ENCODE results near the gene NOL7. TPM values are rescaled to one million over a fixed set of nuclear protein-coding genes. Genes with fewer than 3 reads are reported as not detected.

The NOL7 gene
- total and polyA plus RNA-seq, 2 donors (not counting 3 experiments of a cell fraction or from before 2014, with no cell fraction given): 36.3 to 80.0 TPM

DNA sequence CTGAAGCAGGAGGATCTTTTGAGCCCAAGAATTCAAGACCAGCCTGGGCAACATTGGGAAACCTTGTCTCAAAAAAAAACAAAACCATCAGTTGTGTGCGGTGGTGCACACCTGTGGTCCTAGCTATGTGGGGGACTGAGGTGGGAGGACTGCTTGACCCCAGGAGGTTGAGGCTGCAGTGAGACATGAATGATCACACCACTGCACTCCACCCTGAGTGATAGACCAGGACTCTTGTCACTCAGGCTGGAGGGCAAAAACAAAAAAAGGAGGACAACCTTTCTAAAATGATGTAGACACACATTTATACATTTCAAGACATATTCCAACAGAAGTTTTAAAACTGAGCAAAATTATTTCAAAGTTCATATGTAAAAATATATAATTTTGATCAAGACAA is 45.1 kb downstream of the NOL7 start:
- FAIRE-seq (no peak), DNase-seq (ENCODE audit: low read depth, low spot score) (no peak)
- dilution Hi-C loops (cut with MboI; ENCODE audit: extremely low pct_ligation_motif_present, low sequenced_read_pairs) (no loop called here), intact Hi-C loops (cut with micrococcal nuclease) (loop anchor here (2.0 kb wide), 1 partner anchor 37 kb away; no protein-coding TSS in a partner anchor)
- Histone ChIP-seq H3K9ac (replicated peaks; ENCODE audit: extremely low read depth, insufficient read depth, low read length) (no peak overlapping the region), H3K27me3 (ENCODE audit: control insufficient read depth in 2 of 2, insufficient read depth in 2 of 2, low read length in 2 of 2) (no peaks in the 10 kb centered on the region), H2AFZ (ENCODE audit: low read depth, low read length) (no peak overlapping the region), H3K27ac (ENCODE audit: insufficient read depth, low read depth, low read length) (no peak overlapping the region), H3K36me3 (ENCODE audit: control insufficient read depth in 2 of 2, extremely low read depth in 1 of 2, insufficient read depth in 2 of 2, low read length in 2 of 2) (no peaks in the 10 kb centered on the region), H3K4me2 (ENCODE audit: insufficient read depth, low read length) (no peak overlapping the region), H3K9me3 (replicated peaks; ENCODE audit: control insufficient read depth, insufficient read depth, low read length) (no peaks in the 10 kb centered on the region), H3K9me1 (replicated peaks; ENCODE audit: control insufficient read depth, extremely low read depth, insufficient read depth, low read length) (no peaks in the 10 kb centered on the region), H4K20me1 (replicated peaks; ENCODE audit: control insufficient read depth, extremely low read depth, insufficient read depth, low read length) (peaks cover 13% of the 10 kb centered on the region), H3K4me3 (replicated peaks in 1 of 3; ENCODE audit: insufficient read depth in 1 of 3, low read depth in 1 of 3, low read length in 3 of 3) (no peak overlapping the region), H3K4me1 (ENCODE audit: control insufficient read depth, extremely low read depth, insufficient read depth, low read length) (no peaks in the 10 kb centered on the region), H3K79me2 (ENCODE audit: control insufficient read depth, insufficient read depth, low read length) (peaks cover 59% of the 10 kb centered on the region)
- TF ChIP-seq EZH2 (IDR thresholded peaks at IDR 0.05; ENCODE audit: borderline replicate concordance, low read depth, low read length, severe bottlenecking) (no peak), POLR2AphosphoS5 (IDR thresholded peaks at IDR 0.05; ENCODE audit: insufficient read depth, low read depth, low read length) (no peak), MYC (IDR thresholded peaks at IDR 0.05; ENCODE audit: low read depth, low read length) (no peak), POLR2A (IDR thresholded peaks at IDR 0.05; ENCODE audit: low read depth, low read length) (no peak), GATA2 (IDR thresholded peaks at IDR 0.05; ENCODE audit: insufficient read depth, insufficient read length, low read depth, low read length) (no peak), JUN (IDR thresholded peaks at IDR 0.05; ENCODE audit: borderline replicate concordance, insufficient read depth, insufficient read length, low read depth) (no peak), FOS (IDR thresholded peaks at IDR 0.05; ENCODE audit: borderline replicate concordance, insufficient read depth, low read length) (no peak)
- TF ChIP-seq, protein P1, sequence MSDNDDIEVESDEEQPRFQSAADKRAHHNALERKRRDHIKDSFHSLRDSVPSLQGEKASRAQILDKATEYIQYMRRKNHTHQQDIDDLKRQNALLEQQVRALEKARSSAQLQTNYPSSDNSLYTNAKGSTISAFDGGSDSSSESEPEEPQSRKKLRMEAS (IDR thresholded peaks at IDR 0.05; ENCODE audit: insufficient read depth, insufficient read length): no peak
- TF ChIP-seq, protein P2, sequence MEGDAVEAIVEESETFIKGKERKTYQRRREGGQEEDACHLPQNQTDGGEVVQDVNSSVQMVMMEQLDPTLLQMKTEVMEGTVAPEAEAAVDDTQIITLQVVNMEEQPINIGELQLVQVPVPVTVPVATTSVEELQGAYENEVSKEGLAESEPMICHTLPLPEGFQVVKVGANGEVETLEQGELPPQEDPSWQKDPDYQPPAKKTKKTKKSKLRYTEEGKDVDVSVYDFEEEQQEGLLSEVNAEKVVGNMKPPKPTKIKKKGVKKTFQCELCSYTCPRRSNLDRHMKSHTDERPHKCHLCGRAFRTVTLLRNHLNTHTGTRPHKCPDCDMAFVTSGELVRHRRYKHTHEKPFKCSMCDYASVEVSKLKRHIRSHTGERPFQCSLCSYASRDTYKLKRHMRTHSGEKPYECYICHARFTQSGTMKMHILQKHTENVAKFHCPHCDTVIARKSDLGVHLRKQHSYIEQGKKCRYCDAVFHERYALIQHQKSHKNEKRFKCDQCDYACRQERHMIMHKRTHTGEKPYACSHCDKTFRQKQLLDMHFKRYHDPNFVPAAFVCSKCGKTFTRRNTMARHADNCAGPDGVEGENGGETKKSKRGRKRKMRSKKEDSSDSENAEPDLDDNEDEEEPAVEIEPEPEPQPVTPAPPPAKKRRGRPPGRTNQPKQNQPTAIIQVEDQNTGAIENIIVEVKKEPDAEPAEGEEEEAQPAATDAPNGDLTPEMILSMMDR (IDR thresholded peaks at IDR 0.05; ENCODE audit: extremely low read depth in 1 of 2, insufficient read depth in 1 of 2, low read depth in 1 of 2, low read length in 2 of 2): no peak
- ChIA-PET POLR2A (interaction anchor here (1.1 kb wide), 1 partner anchor 9 kb away, joined by 3 read pairs; no protein-coding TSS in a partner anchor), CTCF (interaction anchor here (1.1 to 1.7 kb wide), 2 partner anchors 13 to 49 kb away, joined by 3 to 4 read pairs; no protein-coding TSS in a partner anchor)
- no TSS peak for BruUV-seq (replicated peaks)
